Activated CD8-positive, alpha-beta memory T cell treated with anti-CD3 and anti-CD28 coated beads, Interleukin-2, amount 50 U/mL, for 1 hour (primary cell): ENCODE data around the gene SMIM8.

ENCODE experiments used
- DNase-seq: peaks from one replicate; pipeline ENCODE4 v3.0.0-alpha.2; 2020; ENCODE audit errors: extremely low read depth

SMIM8 gene

GRCh38 chr6:87334683-87335082 lies 12.3 kb downstream of the SMIM8 start:
- no peak for DNase-seq

- DNase-seq, result no peak
Observed at GRCh38 chr6:87336367-87336766, 14.0 kb downstream of the SMIM8 start.

GRCh38 chr6:87340230-87340629 lies 17.8 kb downstream of the SMIM8 start:
- DNase-seq, result no peak

- no peak for DNase-seq
Observed at GRCh38 chr6:87341158-87341557, 18.8 kb downstream of the SMIM8 start.

GRCh38 chr6:87341899-87342298 lies 19.5 kb downstream of the SMIM8 start:
- DNase-seq, result no peak

- DNase-seq, result no peak
Observed at GRCh38 chr6:87342829-87343228, 20.4 kb downstream of the SMIM8 start.

GRCh38 chr6:87344731-87345130 lies 22.3 kb downstream of the SMIM8 start, which contains the start of gene C6orf163:
TSS of gene C6orf163 (plus strand) at chr6:87344813. CDS start at chr6:87345100, 287 bp downstream.
- no peak for DNase-seq

- DNase-seq, result no peak
Observed at GRCh38 chr6:87346700-87347099, 24.3 kb downstream of the SMIM8 start.

GRCh38 chr6:87349896-87350295 lies 27.5 kb downstream of the SMIM8 start:
- no peak for DNase-seq

GRCh38 chr6:87350516-87350915 lies 28.1 kb downstream of the SMIM8 start:
- no peak for DNase-seq

- no peak for DNase-seq
Observed at GRCh38 chr6:87351583-87351982, 29.2 kb downstream of the SMIM8 start.

- DNase-seq, result no peak
Observed at GRCh38 chr6:87356181-87356580, 33.8 kb downstream of the SMIM8 start.

GRCh38 chr6:87357479-87358196 lies 35.2 kb downstream of the SMIM8 start:
- no peak for DNase-seq

GRCh38 chr6:87364602-87365252 lies 42.3 kb downstream of the SMIM8 start:
- no peak for DNase-seq

GRCh38 chr6:87366072-87366827 lies 43.9 kb downstream of the SMIM8 start:
- DNase-seq, result no peak

GRCh38 chr6:87366899-87367298 lies 44.5 kb downstream of the SMIM8 start:
- DNase-seq, result no peak

GRCh38 chr6:87373377-87373776 lies 51.0 kb downstream of the SMIM8 start:
- DNase-seq, result no peak

- DNase-seq, result no peak
Observed at GRCh38 chr6:87375315-87375714, 52.9 kb downstream of the SMIM8 start.

GRCh38 chr6:87376643-87377042 lies 54.3 kb downstream of the SMIM8 start:
- no peak for DNase-seq

GRCh38 chr6:87378947-87379346 lies 56.6 kb downstream of the SMIM8 start:
- no peak for DNase-seq

GRCh38 chr6:87382861-87383260 lies 60.5 kb downstream of the SMIM8 start:
- no peak for DNase-seq

GRCh38 chr6:87384038-87384437 lies 61.6 kb downstream of the SMIM8 start:
- no peak for DNase-seq

- no peak for DNase-seq
Observed at GRCh38 chr6:87384449-87384848, 62.1 kb downstream of the SMIM8 start.
